GM18951 (cell line): ENCODE data around the gene CLCN3.
A peak's percentile ranks its signal among the peaks of the same experiment; 100 is the strongest.
"Not testable (repeated sequence)": the region's sequence is repeated elsewhere in the genome, so short reads cannot be mapped to it uniquely, and the experiment has no call there.

Source experiments
- POLR2A ChIP-seq: IDR thresholded peaks from 4 replicates; pipeline ENCODE4 v1.6.1; 2011; ENCODE audit warnings: mild to moderate bottlenecking; ENCODE audit not compliant: insufficient read length, insufficient read depth; ENCODE audit errors: extremely low read depth
- in situ Hi-C: fragments of 300-500 bp; cut with MboI; formaldehyde crosslinking; loops from one replicate; pipeline ENCODE4 v1.12.0; 2022; ENCODE audit warnings: low sequenced_read_pairs, mixed read lengths, inconsistent platforms; ENCODE audit not compliant: unreplicated experiment

The CLCN3 gene

GRCh38 chr4:169619958-169620879 is at the start of gene CLCN3:
Gene CLCN3 (plus strand): TSS chr4:169620578. CDS start chr4:169635929, 15,351 bp downstream.
- in situ Hi-C loops, result loop anchor here (25.0 kb wide), 1 partner anchor 417 kb away; the partner anchor contains the start of gene MFAP3L

GRCh38 chr4:169571012-169571411 is 49.4 kb upstream of the CLCN3 start:
- in situ Hi-C loops, result not testable (repeated sequence)

More at GRCh38 chr4:169619958-169620879, at the start of gene CLCN3:
- TF ChIP-seq POLR2A, result peak; percentile 96

GRCh38 chr4:169571435-169571834 is 48.9 kb upstream of the CLCN3 start:
- in situ Hi-C loops, result no loop called here

GRCh38 chr4:169573889-169574288 is 46.5 kb upstream of the CLCN3 start:
- TF ChIP-seq POLR2A, result no peak
- in situ Hi-C loops, result no loop called here

More at GRCh38 chr4:169571435-169571834, 48.9 kb upstream of the CLCN3 start:
- no peak for TF ChIP-seq POLR2A

GRCh38 chr4:169582203-169582602 is 38.2 kb upstream of the CLCN3 start:
- TF ChIP-seq POLR2A, result no peak
- in situ Hi-C loops, result no loop called here

- in situ Hi-C loops, result no loop called here
- no peak for TF ChIP-seq POLR2A
These were observed 37.7 kb upstream of the CLCN3 start for GRCh38 chr4:169582706-169583105.

GRCh38 chr4:169583563-169583962 is 36.8 kb upstream of the CLCN3 start:
- in situ Hi-C loops, result no loop called here
- TF ChIP-seq POLR2A, result no peak

- TF ChIP-seq POLR2A, result no peak
- in situ Hi-C loops, result no loop called here
These were observed 27.3 kb upstream of the CLCN3 start for GRCh38 chr4:169593050-169593560.

GRCh38 chr4:169594560-169595195 is 25.7 kb upstream of the CLCN3 start:
- in situ Hi-C loops, result no loop called here
- TF ChIP-seq POLR2A, result no peak

GRCh38 chr4:169601016-169601771 is 19.2 kb upstream of the CLCN3 start:
- TF ChIP-seq POLR2A, result no peak
- in situ Hi-C loops, result loop anchor here (25.0 kb wide), 1 partner anchor 436 kb away; the partner anchor contains the start of gene MFAP3L

- in situ Hi-C loops, result loop anchor here (25.0 kb wide), 1 partner anchor 434 kb away; the partner anchor contains the start of gene MFAP3L
- no peak for TF ChIP-seq POLR2A
These were observed 17.1 kb upstream of the CLCN3 start for GRCh38 chr4:169603312-169603711.

GRCh38 chr4:169604131-169604900 is 16.1 kb upstream of the CLCN3 start:
- no peak for TF ChIP-seq POLR2A
- in situ Hi-C loops, result loop anchor here (25.0 kb wide), 1 partner anchor 433 kb away; the partner anchor contains the start of gene MFAP3L
